Measurements from ENCODE around the gene FBN2.
"Not testable (repeated sequence)": the region's sequence is repeated elsewhere in the genome, so short reads cannot be mapped to it uniquely, and the experiment has no call there.

The FBN2 gene

GRCh38 chr5:128457147-128457915, 80.7 kb downstream of the FBN2 start:
- H3K9me3 ChIP-seq (ENCODE audit: control insufficient read depth, insufficient read depth, low read length); H3K36me3 ChIP-seq (ENCODE audit: control insufficient read depth, insufficient read depth, low read length); H3K9ac ChIP-seq (ENCODE audit: low read depth, low read length); H3K27me3 ChIP-seq (ENCODE audit: control insufficient read depth, insufficient read depth, low read length); H3K4me1 ChIP-seq (ENCODE audit: control insufficient read depth, insufficient read depth, low read length); H3K4me3 ChIP-seq (ENCODE audit: low read depth, low read length); H3K27ac ChIP-seq (ENCODE audit: low read depth, low read length): not testable (repeated sequence)

GRCh38 chr5:128455841-128456361, 82.1 kb downstream of the FBN2 start:
- no peak overlapping the region for H3K9ac ChIP-seq (ENCODE audit: low read depth, low read length)
- no peaks in the 10 kb centered on the region for H3K36me3 ChIP-seq (ENCODE audit: control insufficient read depth, insufficient read depth, low read length)
- H3K27me3 ChIP-seq (ENCODE audit: control insufficient read depth, insufficient read depth, low read length): no peaks in the 10 kb centered on the region
- no peaks in the 10 kb centered on the region for H3K9me3 ChIP-seq (ENCODE audit: control insufficient read depth, insufficient read depth, low read length)
- peaks cover 5% of the 10 kb centered on the region; the same call in 1 of the 2 replicates for H3K4me1 ChIP-seq (ENCODE audit: control insufficient read depth, insufficient read depth, low read length)
- H3K4me3 ChIP-seq (ENCODE audit: low read depth, low read length): no peak overlapping the region
- H3K27ac ChIP-seq (ENCODE audit: low read depth, low read length): peak overlapping the region; percentile 42

- Histone ChIP-seq H3K36me3 (ENCODE audit: control insufficient read depth, insufficient read depth, low read length) (no peaks in the 10 kb centered on the region), H3K4me1 (ENCODE audit: control insufficient read depth, insufficient read depth, low read length) (peaks cover 5% of the 10 kb centered on the region; the same call in 1 of the 2 replicates), H3K4me3 (ENCODE audit: low read depth, low read length) (no peak overlapping the region), H3K9me3 (ENCODE audit: control insufficient read depth, insufficient read depth, low read length) (peaks cover 6% of the 10 kb centered on the region; the same call in 1 of the 2 replicates), H3K27me3 (ENCODE audit: control insufficient read depth, insufficient read depth, low read length) (no peaks in the 10 kb centered on the region), H3K27ac (ENCODE audit: low read depth, low read length) (no peak overlapping the region), H3K9ac (ENCODE audit: low read depth, low read length) (no peak overlapping the region)
These were observed 84.9 kb downstream of the FBN2 start for GRCh38 chr5:128453121-128453520.

- H3K4me1 ChIP-seq (ENCODE audit: control insufficient read depth, insufficient read depth, low read length); H3K27ac ChIP-seq (ENCODE audit: low read depth, low read length); H3K27me3 ChIP-seq (ENCODE audit: control insufficient read depth, insufficient read depth, low read length); H3K4me3 ChIP-seq (ENCODE audit: low read depth, low read length); H3K36me3 ChIP-seq (ENCODE audit: control insufficient read depth, insufficient read depth, low read length); H3K9ac ChIP-seq (ENCODE audit: low read depth, low read length): not testable (repeated sequence)
- peaks cover 11% of the 10 kb centered on the region; the same call in 1 of the 2 replicates for H3K9me3 ChIP-seq (ENCODE audit: control insufficient read depth, insufficient read depth, low read length)
These were observed 90.8 kb downstream of the FBN2 start for GRCh38 chr5:128447224-128447623.

DNA sequence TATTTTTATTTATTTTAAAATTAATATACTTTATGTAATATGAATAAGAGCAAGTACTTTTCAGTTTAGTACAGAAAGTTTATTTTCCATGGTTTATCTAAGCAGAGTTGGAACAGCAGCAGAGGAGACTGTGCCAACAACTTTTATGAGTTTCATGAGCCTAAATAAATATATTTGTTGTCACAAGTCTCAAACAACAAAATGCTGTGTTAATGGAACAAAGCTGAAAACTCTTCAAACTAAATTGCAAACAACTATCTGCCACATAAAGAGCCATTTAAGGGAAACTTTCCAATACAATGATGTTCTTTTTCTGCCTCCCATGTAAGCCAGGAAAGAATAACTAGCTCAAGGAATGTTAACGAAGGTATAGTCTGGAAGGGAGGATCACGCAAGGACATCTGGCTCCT, 96.1 kb downstream of the FBN2 start:
- no peak overlapping the region for H3K9ac ChIP-seq (ENCODE audit: low read depth, low read length)
- H3K4me3 ChIP-seq (ENCODE audit: low read depth, low read length): no peak overlapping the region
- H3K36me3 ChIP-seq (ENCODE audit: control insufficient read depth, insufficient read depth, low read length): no peaks in the 10 kb centered on the region
- H3K27me3 ChIP-seq (ENCODE audit: control insufficient read depth, insufficient read depth, low read length): no peaks in the 10 kb centered on the region
- no peaks in the 10 kb centered on the region; the same call in 1 of the 2 replicates for H3K9me3 ChIP-seq (ENCODE audit: control insufficient read depth, insufficient read depth, low read length)
- H3K27ac ChIP-seq (ENCODE audit: low read depth, low read length): no peak overlapping the region
- peaks cover 4% of the 10 kb centered on the region; the same call in 1 of the 2 replicates for H3K4me1 ChIP-seq (ENCODE audit: control insufficient read depth, insufficient read depth, low read length)

DNA sequence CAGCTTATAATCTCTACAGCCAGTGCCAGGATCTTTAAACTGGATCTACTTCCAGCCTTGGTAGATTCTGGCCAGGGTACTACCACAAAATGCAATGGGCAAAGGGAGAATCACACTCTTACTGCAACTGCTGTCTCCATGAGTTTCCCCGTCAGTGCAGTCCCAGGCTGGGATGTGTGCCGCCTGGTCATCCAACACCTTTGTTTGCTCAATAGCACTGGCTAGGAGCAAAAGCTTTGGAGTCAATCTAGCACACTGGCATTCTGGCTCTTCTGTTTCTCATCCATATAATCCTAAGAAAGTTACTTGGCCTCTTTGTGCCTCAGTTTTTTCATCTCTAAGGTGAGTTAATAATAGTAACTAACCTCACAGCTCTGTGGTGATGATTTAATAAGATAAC, 96.9 kb downstream of the FBN2 start:
- no peaks in the 10 kb centered on the region for H3K9me3 ChIP-seq (ENCODE audit: control insufficient read depth, insufficient read depth, low read length)
- peaks cover 4% of the 10 kb centered on the region; the same call in 1 of the 2 replicates for H3K4me1 ChIP-seq (ENCODE audit: control insufficient read depth, insufficient read depth, low read length)
- no peak overlapping the region for H3K9ac ChIP-seq (ENCODE audit: low read depth, low read length)
- no peak overlapping the region for H3K4me3 ChIP-seq (ENCODE audit: low read depth, low read length)
- no peaks in the 10 kb centered on the region for H3K36me3 ChIP-seq (ENCODE audit: control insufficient read depth, insufficient read depth, low read length)
- no peak overlapping the region for H3K27ac ChIP-seq (ENCODE audit: low read depth, low read length)
- H3K27me3 ChIP-seq (ENCODE audit: control insufficient read depth, insufficient read depth, low read length): no peaks in the 10 kb centered on the region

DNA sequence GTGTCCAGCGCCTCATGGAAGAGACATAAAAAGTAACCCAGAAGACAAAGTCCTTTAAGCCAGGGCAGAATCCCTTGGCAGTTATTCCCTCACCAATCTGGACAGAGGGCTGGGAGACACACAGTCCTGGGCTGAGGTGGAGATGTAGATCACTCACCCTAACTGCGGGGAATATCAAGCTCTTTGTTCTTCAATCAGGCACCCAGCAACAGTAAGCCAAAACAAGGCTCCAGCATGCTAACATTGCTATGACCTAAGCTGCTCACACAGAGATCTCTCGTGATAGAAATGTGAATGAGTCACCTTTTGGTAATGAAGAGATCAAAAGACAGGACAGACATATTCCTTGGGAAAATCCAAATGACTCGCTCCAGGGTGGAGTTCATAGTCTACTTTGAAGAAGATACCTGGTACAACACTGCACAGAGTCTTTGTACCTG, 101.3 kb downstream of the FBN2 start:
- H3K27ac ChIP-seq (ENCODE audit: low read depth, low read length): peak overlapping the region; percentile 3
- no peak overlapping the region for H3K9ac ChIP-seq (ENCODE audit: low read depth, low read length)

DNA sequence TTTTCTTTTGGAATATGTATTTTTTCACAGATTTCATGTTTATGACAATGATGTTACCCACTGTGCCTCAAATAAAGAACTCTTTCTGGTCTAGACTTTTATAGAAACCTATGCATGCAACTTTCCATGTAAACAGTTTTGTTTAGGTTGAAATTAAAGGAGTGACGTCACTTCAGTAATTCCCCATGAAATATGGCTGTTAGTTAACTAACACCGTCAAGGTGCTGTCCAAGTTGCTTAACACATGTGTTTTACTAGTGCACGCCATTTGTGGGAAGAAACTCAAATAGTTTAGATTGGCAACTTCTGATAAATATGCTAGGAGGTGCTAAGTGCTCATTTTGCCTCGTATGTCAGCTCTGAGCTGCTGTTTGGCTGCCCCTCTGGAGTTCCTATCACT, 102.2 kb downstream of the FBN2 start:
- no peak overlapping the region for H3K27ac ChIP-seq (ENCODE audit: low read depth, low read length)
- H3K27me3 ChIP-seq (ENCODE audit: control insufficient read depth, insufficient read depth, low read length): no peaks in the 10 kb centered on the region
- H3K4me3 ChIP-seq (ENCODE audit: low read depth, low read length): no peak overlapping the region
- no peaks in the 10 kb centered on the region for H3K9me3 ChIP-seq (ENCODE audit: control insufficient read depth, insufficient read depth, low read length)
- H3K4me1 ChIP-seq (ENCODE audit: control insufficient read depth, insufficient read depth, low read length): no peaks in the 10 kb centered on the region
- H3K36me3 ChIP-seq (ENCODE audit: control insufficient read depth, insufficient read depth, low read length): no peaks in the 10 kb centered on the region
- H3K9ac ChIP-seq (ENCODE audit: low read depth, low read length): no peak overlapping the region

More for the DNA sequence above, 101.3 kb downstream of the FBN2 start:
- H3K27me3 ChIP-seq (ENCODE audit: control insufficient read depth, insufficient read depth, low read length): no peaks in the 10 kb centered on the region
- no peak overlapping the region for H3K4me3 ChIP-seq (ENCODE audit: low read depth, low read length)
- no peaks in the 10 kb centered on the region for H3K36me3 ChIP-seq (ENCODE audit: control insufficient read depth, insufficient read depth, low read length)
- no peaks in the 10 kb centered on the region for H3K4me1 ChIP-seq (ENCODE audit: control insufficient read depth, insufficient read depth, low read length)
- no peaks in the 10 kb centered on the region for H3K9me3 ChIP-seq (ENCODE audit: control insufficient read depth, insufficient read depth, low read length)

DNA sequence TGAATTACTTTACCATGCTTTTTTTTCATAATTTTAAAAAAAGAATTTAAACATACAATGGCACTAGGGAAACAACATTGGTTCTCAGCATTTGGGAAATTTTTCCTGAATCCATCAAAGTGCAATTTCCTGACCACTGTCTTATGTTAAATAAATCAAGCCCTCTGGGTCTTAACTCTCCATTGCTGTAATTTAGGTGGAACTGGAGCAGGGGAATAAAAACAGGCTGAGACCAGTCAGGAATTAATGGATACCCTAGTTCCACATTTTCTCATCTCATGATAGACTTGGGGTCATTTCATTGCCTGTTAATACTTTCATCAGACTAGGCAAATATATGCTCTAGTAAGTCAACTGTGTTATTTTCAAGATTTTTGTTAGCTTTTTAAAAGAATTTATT, 103.1 kb downstream of the FBN2 start:
- no peaks in the 10 kb centered on the region for H3K27me3 ChIP-seq (ENCODE audit: control insufficient read depth, insufficient read depth, low read length)
- H3K4me3 ChIP-seq (ENCODE audit: low read depth, low read length): no peak overlapping the region
- no peaks in the 10 kb centered on the region for H3K9me3 ChIP-seq (ENCODE audit: control insufficient read depth, insufficient read depth, low read length)
- H3K36me3 ChIP-seq (ENCODE audit: control insufficient read depth, insufficient read depth, low read length): no peaks in the 10 kb centered on the region
- no peaks in the 10 kb centered on the region for H3K4me1 ChIP-seq (ENCODE audit: control insufficient read depth, insufficient read depth, low read length)
- no peak overlapping the region for H3K27ac ChIP-seq (ENCODE audit: low read depth, low read length)
- no peak overlapping the region for H3K9ac ChIP-seq (ENCODE audit: low read depth, low read length)

DNA sequence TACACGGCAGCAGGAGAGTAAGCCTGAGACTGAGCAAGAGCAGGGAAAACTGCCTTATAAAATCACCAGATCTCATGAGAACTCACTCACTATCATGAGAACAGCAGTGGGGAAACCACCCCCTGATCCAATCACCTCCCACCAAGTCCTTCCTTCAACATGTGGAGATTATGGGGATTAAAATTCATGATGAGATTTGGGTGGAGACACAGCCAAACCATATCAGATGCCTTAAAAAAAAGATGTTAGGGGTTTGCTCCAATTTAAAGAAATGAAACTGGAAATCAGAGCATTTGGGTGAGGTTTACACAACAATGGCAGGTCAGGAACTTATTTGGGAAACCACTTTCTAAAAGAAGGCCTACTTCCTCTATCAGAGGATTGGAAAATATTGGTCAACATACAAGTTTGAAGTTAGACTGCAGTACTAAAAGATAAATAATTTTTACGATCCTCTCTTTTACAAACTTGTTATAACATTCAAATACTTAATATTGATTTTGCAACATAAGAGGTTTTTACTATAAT, 105.1 kb downstream of the FBN2 start:
- H3K36me3 ChIP-seq (ENCODE audit: control insufficient read depth, insufficient read depth, low read length): no peaks in the 10 kb centered on the region
- no peaks in the 10 kb centered on the region for H3K27me3 ChIP-seq (ENCODE audit: control insufficient read depth, insufficient read depth, low read length)
- no peak overlapping the region for H3K27ac ChIP-seq (ENCODE audit: low read depth, low read length)
- H3K9ac ChIP-seq (ENCODE audit: low read depth, low read length): no peak overlapping the region
- no peaks in the 10 kb centered on the region for H3K4me1 ChIP-seq (ENCODE audit: control insufficient read depth, insufficient read depth, low read length)
- no peak overlapping the region for H3K4me3 ChIP-seq (ENCODE audit: low read depth, low read length)
- H3K9me3 ChIP-seq (ENCODE audit: control insufficient read depth, insufficient read depth, low read length): no peaks in the 10 kb centered on the region

DNA sequence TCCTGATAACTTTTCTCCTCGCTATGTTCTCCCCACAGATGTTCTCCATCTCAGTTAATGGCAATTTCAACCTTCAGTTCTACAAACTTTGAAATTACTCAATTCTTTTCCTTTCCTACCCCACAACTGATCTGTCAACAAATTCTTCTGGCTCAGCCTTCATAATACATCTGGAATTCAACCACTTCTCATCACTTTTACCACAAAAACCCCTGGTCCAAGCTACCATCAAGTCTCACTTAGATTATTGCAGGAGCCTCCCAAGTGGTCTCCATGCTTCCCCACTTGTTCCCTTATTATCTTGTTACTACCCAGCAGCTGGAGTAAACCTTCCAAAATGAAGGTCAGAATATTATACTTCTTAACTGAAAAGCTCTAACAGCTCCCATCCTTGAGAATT, 110.1 kb downstream of the FBN2 start:
- H3K4me1 ChIP-seq (ENCODE audit: control insufficient read depth, insufficient read depth, low read length): peaks cover 9% of the 10 kb centered on the region; the same call in 1 of the 2 replicates
- no peaks in the 10 kb centered on the region for H3K9me3 ChIP-seq (ENCODE audit: control insufficient read depth, insufficient read depth, low read length)
- no peak overlapping the region for H3K9ac ChIP-seq (ENCODE audit: low read depth, low read length)
- H3K36me3 ChIP-seq (ENCODE audit: control insufficient read depth, insufficient read depth, low read length): no peaks in the 10 kb centered on the region
- no peaks in the 10 kb centered on the region for H3K27me3 ChIP-seq (ENCODE audit: control insufficient read depth, insufficient read depth, low read length)
- no peak overlapping the region for H3K27ac ChIP-seq (ENCODE audit: low read depth, low read length)
- H3K4me3 ChIP-seq (ENCODE audit: low read depth, low read length): no peak overlapping the region

Measured in HUES48 (cell line).